Occipital lobe (tissue), 2 donors: ENCODE data around the gene CUX1. TPM values are rescaled to one million over a fixed set of nuclear protein-coding genes. Genes with fewer than 3 reads are reported as not detected.

Experiments used
- DNase-seq: peaks from one replicate; lab custom pipeline; 2025; lab: John Stamatoyannopoulos, UW
- total RNA-seq: library from RNA; depleted of rRNA; stranded (reverse); fragments of >200 nt; gene quantifications from one replicate; pipeline ENCODE4 v1.2.3, GENCODE V29; 2014

CUX1 gene
- total RNA-seq, 1 donor from 2014 or later, result 23.2 TPM

DNA sequence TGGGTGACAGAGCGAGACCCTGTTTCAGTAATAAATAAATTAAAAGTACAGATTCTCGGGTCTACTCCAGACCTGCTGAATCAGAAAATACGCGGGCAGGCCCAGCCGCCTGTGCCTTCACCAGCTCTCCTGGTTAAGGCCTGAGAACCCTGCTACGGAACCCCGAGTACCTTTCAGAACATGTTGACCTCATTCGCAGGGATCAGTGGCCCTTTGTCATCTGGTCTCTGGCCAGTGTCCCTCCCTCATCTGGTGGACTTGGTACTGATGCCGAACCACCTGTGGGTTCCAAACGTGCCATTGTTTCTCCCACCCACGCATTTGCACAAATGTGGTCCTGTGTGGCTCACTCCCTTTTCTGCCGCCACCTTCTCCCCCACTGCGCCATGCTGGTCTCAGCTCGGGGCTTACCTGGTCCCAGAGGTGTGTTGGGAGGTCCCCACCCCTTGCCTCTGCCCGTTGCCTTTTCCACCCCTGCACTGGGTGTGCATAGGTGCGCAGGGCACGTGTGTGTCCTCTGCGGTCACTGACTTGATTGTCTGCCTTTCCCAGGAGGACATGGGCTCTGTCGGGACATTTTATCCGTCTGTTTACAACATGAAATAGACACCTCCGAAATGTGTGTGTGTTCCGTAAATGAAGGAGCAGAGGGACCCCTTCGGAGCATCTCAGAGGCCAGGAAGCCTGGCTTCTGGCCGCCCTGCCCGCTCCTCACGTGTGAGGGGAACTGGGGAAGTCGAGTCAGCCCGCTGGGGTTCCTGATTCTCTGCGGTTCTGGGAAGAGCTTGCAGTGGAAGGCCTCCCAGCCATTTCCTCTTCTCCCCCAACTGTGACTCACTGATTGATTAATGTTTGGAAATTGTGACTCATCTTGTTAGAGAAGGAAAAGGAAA lies 135.2 kb downstream of the CUX1 start:
- DNase-seq, result no peak

DNA sequence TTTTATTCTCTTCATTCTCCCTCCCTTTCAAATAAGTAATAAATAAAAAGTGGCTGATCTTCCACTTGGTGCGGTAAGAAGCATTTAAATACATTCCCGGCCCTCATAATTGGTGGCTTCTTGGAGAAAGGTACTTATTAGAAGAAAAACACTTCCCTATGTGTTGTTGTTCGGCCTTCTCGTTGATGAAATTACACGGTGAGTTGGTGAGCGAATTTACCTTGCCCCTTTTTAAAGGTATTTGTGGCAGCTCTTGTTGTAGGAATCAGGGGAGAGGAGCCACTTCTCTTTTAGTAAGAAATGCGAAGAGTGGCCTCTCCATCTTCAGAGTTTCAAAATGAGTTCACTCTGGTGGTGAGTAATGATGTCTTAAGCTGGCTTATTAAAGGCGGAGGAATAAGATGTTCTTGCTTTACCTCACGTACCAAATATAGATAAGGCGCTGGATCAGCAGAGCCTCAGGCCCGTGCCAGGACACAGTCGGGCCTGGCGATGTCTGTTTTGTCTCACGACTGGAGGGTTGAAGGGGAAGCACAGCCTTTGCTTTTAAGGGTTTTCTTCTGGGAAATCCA lies 135.9 kb downstream of the CUX1 start:
- peak; percentile 18 for DNase-seq

DNA sequence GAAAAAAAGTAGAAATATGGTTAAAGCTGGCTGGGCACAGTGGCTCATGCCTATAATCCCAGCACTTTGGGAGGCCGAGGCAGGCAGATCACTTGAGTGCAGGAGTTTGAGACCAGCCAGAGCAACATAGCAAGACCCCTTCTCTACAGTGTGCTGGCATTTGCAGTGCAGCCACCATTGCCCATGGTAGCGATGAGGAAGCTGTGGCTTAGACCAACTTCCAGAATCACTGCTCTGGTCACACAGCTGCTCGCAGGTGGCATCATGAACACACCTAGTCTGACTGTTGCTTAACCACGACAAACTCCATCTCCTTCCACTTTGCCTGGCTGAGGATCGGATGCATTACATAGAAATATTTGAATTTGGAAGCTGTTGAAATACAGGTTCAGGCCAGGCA lies 137.1 kb downstream of the CUX1 start:
- no peak for DNase-seq

DNA sequence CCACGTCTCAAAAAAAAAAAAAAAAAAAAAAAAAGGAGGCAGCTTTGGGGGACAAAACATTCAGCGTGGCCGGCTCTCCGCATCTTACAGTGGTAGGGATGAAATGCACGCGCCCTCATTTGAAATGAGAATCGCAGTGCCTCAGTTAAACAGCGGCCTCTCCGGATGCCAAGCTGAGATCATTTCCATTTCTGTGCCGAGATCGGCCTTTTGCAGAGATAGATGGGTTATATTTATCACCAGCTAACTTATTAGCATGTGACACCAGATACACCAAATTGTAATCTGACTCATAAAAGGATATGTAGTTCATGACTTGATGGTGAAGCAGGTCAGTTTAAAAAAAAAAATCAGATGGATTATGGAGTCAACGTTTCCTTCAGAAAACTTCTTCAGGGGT lies 138.7 kb downstream of the CUX1 start:
- DNase-seq, result no peak

DNA sequence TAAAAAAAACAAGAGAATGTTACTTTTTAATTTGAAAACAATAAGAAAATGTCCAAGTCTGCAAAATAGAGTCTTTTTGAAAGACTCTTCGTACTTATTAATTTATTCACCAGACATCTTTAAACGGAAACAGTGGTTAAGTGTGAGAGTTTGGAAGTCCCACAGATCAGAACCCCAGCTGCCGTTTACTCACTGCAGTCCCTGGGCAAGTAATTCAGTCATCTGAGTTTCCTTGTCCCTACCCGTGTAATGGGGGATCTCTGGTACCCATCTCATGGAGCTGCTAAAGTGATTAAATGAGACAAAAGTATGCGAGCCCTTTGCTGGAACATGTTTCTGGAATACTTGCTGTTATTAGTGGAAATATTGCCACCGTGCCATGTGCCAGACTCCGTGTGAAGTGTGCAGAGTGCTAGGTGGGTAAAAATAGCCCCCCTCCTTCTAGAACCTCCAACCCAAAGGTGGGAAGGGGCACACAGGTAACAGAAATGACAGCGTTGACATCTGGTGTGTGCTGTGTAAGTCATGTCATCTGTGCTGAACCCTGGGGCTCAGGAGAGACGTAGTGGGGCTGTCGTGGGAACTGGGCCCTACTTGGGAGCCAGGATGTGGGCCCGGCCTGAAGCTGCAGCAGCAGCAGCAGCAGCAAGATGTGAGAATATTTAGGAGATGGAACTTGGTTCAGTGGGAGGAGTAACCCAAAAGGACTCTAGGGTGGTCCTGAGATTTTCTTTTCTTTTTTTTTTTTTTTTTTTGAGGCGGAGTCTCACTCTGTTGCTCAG lies 140.5 kb downstream of the CUX1 start:
- DNase-seq, result no peak

DNA sequence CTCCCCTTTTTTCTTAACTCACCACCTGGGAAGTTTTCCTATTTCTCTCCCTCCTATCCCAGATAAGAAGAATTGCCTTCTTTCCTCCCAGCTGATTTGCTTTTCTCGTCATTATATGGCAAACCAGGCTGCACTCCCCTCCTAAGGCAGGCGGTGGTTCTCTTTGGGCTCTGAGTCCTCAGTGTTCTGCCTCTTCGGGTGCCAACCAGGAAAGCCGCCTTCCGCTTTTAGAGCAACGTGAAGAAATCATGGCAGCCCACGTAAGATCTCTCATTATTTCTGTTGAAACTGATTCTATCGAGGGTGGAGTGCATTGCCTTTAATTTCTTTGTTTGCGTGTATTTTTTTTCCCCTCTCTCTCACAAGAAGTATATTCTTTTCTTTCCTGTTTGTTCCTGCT lies 141.9 kb downstream of the CUX1 start:
- DNase-seq, result no peak

GRCh38 chr7:101959829-101960228 lies 142.4 kb downstream of the CUX1 start:
- no peak for DNase-seq

- DNase-seq, result no peak
Measured at GRCh38 chr7:101960323-101960722, 142.9 kb downstream of the CUX1 start.

- DNase-seq, result no peak
Measured at GRCh38 chr7:101960985-101961708, 143.7 kb downstream of the CUX1 start.

GRCh38 chr7:101961811-101962210 lies 144.4 kb downstream of the CUX1 start:
- DNase-seq, result no peak

DNA sequence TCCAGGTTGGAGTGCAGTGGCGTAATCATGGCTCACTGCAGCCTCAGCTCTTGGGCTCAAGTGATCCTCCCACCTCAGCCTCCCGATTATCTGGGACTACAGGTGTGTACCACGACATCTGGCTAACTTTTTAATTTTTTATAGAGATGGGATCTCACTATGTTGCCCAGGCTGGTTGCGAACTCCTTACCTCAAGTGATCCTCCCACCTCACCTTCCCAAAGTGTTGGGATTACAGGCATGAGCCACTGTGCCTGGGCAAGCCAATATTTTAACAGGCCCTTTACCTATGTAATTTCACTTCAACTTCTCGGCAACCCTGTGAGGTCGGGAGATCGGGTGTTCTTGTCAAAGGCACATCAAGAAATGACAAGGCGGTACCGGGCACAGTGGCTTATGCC lies 146.3 kb downstream of the CUX1 start:
- DNase-seq, result no peak

- DNase-seq, result no peak
Measured at GRCh38 chr7:101964680-101965452, 147.4 kb downstream of the CUX1 start.

DNA sequence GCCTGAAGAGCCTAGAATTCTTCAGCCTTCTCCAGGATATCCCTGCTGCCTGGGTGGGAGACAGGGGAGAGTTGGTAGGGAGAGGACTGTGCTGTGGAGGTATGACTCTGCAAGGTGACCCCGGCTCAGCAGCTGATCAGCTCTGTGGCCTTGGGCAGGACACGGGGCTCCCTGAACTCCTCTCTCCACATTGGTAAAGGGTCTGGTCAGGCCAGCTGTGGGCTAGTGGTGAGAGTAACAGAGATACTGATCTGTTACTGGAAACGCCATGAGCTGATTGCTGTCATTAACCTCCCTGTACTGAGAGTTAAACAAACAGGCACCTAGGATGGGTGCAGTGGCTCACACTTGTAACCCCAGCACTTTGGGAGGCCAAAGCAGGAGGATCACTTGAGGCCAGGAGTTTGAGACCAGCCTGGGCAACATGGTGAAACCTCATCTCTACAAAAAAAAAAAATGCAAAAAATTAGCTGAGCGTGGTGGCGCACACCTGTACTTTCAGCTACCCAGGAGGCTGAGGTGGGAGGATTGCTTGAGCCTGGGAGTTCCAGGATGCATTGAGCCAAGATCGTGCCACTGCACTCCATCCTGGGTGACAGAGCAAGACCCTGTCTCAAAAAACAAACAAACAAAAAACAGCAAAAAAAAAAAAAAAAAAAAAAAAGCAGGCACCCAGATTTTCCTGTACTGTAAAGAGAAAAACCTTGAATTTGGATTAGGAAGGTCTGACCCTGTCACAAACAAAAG lies 151.5 kb downstream of the CUX1 start:
- no peak for DNase-seq

DNA sequence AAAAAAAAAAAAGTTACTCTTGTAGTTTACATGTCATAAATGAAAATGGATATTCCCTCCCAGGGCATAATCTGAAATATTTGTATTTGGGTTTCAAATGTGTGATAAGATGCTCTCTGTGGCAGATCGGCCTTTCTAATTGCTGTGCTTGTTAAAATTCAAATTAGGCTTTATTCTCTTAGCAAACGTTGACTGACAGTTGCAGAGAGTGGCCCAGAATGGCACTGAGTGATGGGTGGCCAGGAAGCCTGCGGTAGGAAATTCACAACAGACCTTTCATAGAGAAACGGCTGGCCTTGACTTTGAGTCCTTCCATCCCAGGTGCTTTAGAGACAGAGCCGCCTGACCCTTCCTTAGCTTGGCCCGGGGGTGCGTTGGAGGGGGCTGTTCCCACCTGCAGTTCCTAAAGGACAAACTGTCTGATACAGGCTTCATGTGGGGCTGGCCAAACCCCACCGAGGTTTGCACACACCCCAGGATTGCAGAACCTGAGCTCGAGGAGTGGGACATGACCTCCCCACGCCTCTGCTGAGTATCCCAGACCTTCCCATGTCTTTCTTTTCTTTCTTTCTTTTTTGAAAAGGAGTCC lies 152.7 kb downstream of the CUX1 start:
- no peak for DNase-seq

DNA sequence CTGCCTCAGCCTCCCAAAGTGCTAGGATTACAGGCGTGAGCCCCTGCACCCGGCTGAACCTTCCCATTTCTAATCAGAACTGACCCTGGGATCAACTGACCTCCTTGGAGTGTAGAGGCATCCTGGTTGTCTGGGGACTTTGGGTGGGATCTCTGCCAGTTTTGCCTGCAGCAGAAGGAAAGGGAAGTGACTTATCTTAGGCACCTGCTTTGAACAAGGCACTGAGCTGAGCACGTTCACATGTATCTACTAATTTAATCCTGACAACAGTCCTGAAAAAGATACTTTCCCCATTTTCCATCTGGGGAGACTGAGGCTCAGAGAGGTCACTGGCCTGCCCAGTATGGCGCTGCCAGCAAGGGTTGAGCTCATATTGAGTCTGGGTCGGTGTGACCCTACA lies 153.4 kb downstream of the CUX1 start:
- no peak for DNase-seq

DNA sequence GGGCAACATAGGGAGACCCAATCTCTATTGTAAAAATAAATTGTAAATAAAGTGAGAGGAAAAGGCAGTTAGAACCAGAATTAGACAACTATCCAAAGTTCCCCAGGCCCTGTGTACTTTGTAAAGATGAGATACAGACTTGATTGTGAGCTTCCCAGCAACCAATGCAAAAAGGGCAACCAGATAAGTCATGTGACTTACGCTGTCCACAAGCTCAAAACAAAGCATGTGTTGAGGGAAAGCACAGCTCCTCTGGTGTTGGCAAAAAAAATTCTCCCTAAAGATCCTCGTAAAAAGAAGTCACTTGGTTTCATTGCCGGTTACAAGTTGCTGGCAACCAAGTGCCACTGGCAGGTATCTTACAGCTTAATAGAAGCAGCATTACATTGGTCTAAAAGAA lies 154.0 kb downstream of the CUX1 start:
- no peak for DNase-seq

DNA sequence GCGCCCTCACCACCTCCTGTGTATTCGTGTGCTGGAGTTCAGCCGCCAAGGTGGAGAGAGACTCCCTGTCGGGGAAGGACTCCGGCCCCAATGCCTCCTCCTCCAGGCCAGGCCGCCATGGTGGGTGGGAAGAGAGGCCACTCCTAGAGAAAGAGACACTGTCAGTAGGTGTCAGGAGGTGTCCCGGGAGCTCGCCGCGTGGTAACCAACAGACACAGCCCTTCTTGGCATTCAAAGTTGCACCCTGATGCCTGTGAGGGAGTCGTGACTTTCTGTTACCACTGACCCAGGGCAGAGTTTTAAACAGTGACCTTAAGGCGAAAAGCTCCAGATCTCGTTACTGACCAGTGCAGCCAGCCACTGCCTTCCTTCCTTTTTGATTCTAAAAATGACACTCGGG lies 155.2 kb downstream of the CUX1 start:
- no peak for DNase-seq

GRCh38 chr7:101973130-101973529 lies 155.7 kb downstream of the CUX1 start:
- DNase-seq, result no peak

GRCh38 chr7:101974393-101974792 lies 157.0 kb downstream of the CUX1 start:
- no peak for DNase-seq

- DNase-seq, result no peak
Measured at GRCh38 chr7:101975046-101975445, 157.6 kb downstream of the CUX1 start.
